ENCODE measurements around the gene ARAF. TPM values are rescaled to one million over a fixed set of nuclear protein-coding genes. Genes with fewer than 3 reads are reported as not detected.
"Not testable (repeated sequence)": the region's sequence is repeated elsewhere in the genome, so short reads cannot be mapped to it uniquely, and the experiment has no call there.

ARAF gene
- total RNA-seq, 1 donor from 2014 or later = 78.3 TPM

- DNase-seq (peak; percentile 89), ATAC-seq (peak; percentile 97)
- intact Hi-C loops (cut with micrococcal nuclease) = no loop called here
These were observed 21.0 kb downstream of the ARAF start, which contains the start of gene TIMP1 for GRCh38 chrX:47581731-47582647. TSS of gene TIMP1 (plus strand) at chrX:47582436. CDS start at chrX:47583416, 980 bp downstream.

GRCh38 chrX:47583240-47583861 lies 22.3 kb downstream of the ARAF start:
- DNase-seq (no peak), ATAC-seq (no peak)
- intact Hi-C loops (cut with micrococcal nuclease) = no loop called here

GRCh38 chrX:47584714-47585113 lies 23.7 kb downstream of the ARAF start:
- DNase-seq (no peak), ATAC-seq (no peak)
- intact Hi-C loops (cut with micrococcal nuclease) = no loop called here

- ATAC-seq (no peak), DNase-seq (no peak)
- intact Hi-C loops (cut with micrococcal nuclease) = no loop called here
These were observed 24.3 kb downstream of the ARAF start for GRCh38 chrX:47585273-47585672.

DNA sequence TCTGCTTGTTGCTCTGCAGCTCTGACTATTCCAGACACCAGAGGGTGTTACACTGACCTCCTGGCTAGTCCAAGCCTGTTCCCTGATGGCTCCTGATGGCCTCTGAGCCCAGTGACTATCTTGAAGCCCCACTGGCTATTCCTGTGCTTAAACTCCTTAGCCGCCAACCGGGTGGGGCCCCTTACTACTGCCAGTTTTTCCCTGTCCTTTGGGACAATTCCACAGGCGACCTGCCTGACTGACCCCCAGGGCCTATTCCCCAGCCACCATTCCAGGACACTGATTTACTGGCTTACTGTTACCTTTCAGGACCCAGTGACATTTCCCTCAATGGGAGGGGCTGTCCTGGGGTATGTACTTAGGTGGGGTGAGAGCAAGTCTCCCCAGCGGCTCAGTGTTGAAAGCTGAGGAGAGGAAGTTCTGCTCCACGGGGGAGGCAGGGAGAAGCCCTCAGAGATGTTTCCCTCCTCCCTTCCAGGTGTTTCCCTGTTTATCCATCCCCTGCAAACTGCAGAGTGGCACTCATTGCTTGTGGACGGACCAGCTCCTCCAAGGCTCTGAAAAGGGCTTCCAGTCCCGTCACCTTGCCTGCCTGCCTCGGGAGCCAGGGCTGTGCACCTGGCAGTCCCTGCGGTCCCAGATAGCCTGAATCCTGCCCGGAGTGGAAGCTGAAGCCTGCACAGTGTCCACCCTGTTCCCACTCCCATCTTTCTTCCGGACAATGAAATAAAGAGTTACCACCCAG lies 25.2 kb downstream of the ARAF start:
- ATAC-seq (no peak), DNase-seq (no peak)
- intact Hi-C loops (cut with micrococcal nuclease) = no loop called here

DNA sequence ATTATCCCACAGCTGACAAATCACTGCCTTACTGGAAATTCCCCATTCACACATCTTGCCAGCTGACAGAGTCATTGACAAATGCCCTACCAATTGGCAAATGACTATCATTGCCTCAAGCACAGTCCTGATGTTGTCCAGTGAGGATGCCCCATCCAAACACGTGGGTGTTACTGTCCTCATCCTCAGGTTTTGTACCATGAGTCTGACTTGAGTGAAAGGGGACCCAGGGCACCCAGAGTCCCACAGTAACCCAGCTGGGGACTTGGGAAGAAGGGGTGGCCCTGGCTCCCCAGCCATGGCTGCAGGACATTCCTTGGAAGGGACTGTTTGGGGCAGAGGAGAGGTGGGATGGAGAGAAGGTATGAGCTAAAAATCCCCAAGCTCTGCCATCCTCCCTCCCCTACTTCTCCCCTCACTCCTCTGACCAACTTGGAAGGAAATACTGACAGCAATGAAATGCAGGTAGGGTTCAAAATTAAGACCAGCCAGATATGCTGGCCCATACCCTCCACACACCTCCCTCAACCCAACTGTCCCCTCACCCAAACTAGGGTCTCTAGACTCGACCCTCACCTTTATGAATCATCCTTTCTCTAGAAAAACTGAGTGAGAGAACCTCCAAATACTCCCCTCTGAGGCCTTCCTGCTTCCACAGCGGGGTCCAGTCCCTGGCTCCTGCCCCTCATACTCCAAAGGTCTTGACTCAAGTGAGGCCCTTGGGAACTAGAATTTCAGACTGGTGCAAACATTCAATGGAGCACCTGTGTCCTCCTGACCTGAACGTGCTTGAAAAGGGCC lies 26.3 kb downstream of the ARAF start:
- no peak for DNase-seq
- ATAC-seq = no peak
- intact Hi-C loops (cut with micrococcal nuclease) = no loop called here

DNA sequence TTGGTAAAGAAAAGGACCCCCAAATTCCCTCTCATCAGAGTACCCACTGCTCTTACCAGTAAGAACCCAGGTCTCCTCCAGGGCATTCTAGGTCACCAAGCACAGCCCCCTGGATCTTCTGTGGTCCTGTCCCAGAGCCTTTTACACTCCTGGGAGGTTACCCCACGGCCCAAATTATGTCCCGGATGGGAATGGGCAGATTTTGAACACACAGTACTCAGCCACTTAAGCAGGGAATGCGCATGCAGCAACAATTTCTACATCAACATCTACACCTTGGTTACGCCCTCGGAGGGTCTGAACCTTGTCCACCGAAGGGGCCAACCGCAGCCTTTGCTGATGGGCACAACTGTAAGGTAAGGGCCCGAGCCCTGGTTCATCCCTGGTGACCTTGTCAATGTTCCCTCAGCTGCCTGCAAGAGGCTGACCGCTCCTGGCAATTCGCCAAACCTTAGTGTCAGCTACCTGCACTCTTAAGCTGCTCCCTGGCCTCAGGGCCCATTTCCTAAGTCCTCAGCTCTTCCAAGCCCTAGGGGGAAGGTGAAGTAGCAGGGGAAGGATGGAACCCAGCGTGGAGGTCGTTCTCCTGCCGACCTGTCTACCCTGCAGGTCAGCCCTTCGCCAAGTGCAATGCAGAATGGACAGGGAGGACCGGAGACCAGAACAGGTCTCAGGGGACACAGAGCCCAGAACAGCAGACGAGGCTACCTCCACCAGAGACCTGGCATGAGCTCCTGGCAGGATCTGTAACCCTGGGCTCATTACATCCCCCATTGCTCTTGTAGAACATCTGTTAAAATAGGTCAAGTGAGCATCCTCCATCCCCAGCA lies 27.1 kb downstream of the ARAF start:
- intact Hi-C loops (cut with micrococcal nuclease) = no loop called here
- ATAC-seq (no peak), DNase-seq (no peak)

DNA sequence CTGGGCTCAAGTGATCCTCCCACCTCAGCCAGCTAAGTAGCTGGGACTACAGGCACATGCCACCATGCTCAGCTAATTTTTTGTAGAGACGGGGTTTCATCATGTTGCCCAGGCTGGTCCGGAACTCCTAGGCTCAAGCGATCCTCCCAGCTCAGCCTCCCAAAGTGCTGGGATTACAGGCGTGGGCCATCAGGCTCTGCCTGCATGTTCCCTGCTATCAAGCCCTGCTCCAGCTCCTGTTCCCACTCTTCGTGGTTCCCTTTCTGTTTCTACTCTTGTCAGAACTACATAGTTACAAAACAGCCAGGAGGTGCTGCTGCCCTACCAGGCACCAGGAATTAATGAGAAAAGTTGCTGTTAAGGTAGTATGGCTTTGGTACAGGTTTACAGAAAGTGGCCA lies 30.0 kb downstream of the ARAF start:
- ATAC-seq (no peak), DNase-seq (no peak)
- intact Hi-C loops (cut with micrococcal nuclease) = no loop called here

- DNase-seq (no peak), ATAC-seq (no peak)
- intact Hi-C loops (cut with micrococcal nuclease) = no loop called here
These were observed 32.5 kb downstream of the ARAF start for GRCh38 chrX:47593522-47593921.

DNA sequence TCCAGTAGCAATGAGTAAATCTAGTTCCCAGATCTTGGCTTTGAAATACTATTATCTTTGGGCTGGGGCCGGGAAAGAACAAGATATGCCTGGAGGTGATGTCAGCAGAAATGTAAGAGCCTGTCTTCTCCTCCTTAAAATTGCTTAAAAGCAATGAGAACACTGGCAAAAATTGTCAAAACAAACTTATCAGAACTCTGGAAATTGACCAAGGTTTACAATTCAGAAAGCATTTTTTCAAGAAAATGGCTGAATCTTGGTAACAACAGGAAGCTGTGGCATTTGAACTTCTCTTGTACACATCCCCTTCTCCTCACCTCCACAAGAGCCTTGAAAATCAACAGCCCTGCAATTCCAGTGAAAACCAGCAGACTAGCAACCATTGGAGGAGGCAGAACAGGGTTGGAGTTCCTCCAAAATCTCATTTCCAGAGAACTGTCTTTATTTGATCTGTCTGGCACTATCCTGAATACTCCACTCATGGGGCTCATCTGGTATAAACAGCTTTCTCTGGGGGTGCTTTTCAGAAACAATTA lies 34.8 kb downstream of the ARAF start:
- ATAC-seq (peak; percentile 87), DNase-seq (no peak)
- intact Hi-C loops (cut with micrococcal nuclease) = no loop called here

DNA sequence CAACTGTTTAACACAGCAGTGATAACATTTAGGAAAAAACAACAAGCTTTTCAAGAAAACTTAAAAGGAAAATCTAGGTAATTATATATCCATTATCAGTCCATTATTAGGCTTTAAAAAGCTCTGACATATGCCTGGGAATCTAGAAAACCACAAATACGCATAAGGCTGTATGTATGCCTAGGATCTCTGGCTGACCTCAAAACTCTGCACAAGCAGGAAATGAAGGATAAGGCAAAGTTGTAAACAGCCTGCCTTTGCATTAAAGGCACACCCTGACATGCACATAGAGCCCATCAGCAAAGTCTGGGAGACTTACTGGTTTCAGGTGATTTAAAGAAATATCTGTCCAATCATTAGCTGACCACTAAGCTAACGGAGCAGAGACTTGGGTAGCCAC lies 35.3 kb downstream of the ARAF start:
- ATAC-seq = no peak
- intact Hi-C loops (cut with micrococcal nuclease) = no loop called here
- DNase-seq = no peak

DNA sequence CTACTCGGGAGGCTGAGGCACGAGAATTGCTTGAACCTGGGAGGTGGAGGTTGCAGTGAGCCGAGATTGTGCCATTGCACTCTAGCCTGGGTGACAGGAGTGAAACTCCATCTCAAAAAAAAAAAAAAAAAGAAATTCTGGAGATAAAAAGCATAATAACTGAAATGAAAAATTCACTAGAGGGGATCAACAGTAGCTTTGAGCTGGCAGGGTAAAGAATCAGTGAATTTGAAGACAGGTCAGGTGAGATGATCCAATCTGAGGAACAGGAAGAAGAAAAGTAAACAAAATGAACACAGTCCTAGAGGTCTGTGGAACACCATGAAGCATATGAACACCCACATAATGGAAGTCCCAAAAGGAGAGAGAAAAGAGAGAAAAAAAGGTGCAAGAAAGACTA lies 36.2 kb downstream of the ARAF start:
- no peak for DNase-seq
- no peak for ATAC-seq

GRCh38 chrX:47603125-47603524 lies 42.1 kb downstream of the ARAF start:
- intact Hi-C loops (cut with micrococcal nuclease); DNase-seq; ATAC-seq: not testable (repeated sequence)

More for the DNA sequence above, 36.2 kb downstream of the ARAF start:
- intact Hi-C loops (cut with micrococcal nuclease) = no loop called here

DNA sequence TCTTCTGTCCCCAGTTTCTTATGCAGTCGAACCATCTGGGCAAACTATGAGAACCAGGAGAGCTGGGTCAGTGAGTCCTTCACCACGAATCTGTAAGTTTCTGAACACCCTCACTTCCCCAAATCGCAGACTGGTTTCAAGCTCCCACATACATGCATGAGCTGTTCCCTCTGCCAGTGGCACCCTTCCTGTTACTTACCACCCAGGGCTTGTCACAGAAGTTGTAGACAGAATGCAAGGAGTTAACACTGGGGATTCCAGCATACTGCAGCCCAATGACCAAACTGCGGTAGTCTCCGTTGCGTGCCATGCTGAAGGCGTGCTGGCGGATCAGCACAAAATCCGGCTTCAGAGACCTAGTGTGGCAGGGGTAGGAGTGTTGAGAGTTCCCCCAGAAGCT lies 44.0 kb downstream of the ARAF start:
- DNase-seq (no peak), ATAC-seq (no peak)
- intact Hi-C loops (cut with micrococcal nuclease) = no loop called here

GRCh38 chrX:47607091-47607490 lies 46.1 kb downstream of the ARAF start:
- intact Hi-C loops (cut with micrococcal nuclease) = no loop called here
- ATAC-seq (no peak), DNase-seq (no peak)

DNA sequence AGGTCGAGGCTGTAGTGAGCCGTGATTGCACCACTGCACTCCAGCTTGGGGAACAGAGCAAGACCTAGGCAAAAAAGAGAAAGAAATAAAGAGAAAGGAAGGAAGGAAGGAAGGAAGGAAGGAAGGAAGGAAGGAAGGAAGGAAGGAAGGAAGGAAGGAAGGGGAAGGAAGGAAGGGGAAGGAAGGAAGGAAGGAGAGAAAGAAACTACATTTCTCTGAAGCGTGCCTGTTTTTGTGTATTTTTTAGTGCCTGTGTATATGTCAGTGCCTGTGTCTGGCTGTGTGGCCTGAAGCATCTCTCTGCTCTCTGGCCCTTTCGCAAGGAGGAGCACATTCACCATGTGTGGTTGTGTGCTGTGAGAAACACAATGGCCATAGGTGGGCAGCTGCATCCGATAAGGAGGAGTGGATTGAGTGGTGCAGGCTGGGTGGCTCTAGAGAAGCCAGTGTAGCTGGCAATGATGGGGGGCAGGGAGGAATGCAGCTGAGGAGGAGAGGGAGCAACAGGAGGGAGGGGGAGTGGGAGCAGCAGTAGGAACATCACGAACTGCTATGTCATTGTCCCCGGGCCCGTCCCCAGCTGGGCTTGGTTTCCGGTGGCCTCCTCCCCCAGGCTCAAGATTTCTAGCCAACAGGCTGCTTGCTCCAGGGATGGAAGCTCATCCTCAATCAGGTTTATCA lies 47.3 kb downstream of the ARAF start:
- intact Hi-C loops (cut with micrococcal nuclease) = no loop called here
- DNase-seq = no peak
- ATAC-seq = no peak

- intact Hi-C loops (cut with micrococcal nuclease) = no loop called here
- DNase-seq (no peak), ATAC-seq (no peak)
These were observed 49.5 kb downstream of the ARAF start for GRCh38 chrX:47610511-47610910.

GRCh38 chrX:47611489-47611888 lies 50.5 kb downstream of the ARAF start:
- intact Hi-C loops (cut with micrococcal nuclease) = no loop called here
- DNase-seq = no peak
- no peak for ATAC-seq

Measured in left ventricle myocardium superior (tissue), 1 donor.